Gastrocnemius medialis (tissue), 4 donors: ENCODE measurements around the gene SDK2.

Experiments used
- POLR2A ChIP-seq, 2 donors: fragments of 450-650 bp; IDR thresholded peaks; one replicate each; pipeline ENCODE4 v1.6.1; 2017; ENCODE audit warnings: antibody characterized with exemption in 2 of 2, mild to moderate bottlenecking in 2 of 2, moderate library complexity in 2 of 2
- TF ChIP-seq, protein P1 (sequence below), 5 experiments: fragments of 450-650 bp in 3 of 5; fragments of 200-600 bp in 2 of 5; sonication (generic) in 2 of 5; IDR thresholded peaks in 4 of 5; conservative IDR thresholded peaks in 1 of 5; 1 replicate in 4 of 5; 2 replicates in 1 of 5; pipeline ENCODE4 v1.5.1; 2016 to 2019; ENCODE audit warnings: antibody characterized with exemption in 5 of 5, mild to moderate bottlenecking in 3 of 5, moderate library complexity in 3 of 5

DNA sequence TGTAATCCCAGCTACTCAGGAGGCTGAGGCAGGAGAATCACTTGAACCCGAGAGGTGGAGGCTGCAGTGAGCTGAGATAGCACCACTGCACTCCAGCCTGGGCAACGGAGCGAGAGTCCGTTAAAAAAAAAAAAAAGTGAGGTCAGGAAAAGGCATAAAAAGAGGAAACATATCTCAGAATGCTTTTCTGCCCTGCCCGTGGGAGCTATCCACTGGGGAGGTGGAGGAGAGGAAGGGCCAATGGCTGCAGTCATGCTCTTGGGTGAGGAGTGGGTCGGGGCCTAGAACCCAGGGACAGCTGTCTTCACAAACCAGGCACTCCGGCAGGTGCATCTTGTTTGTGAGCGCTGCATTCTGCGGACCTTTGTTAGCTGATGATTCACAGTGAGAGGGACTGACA lies 272.4 kb downstream of the SDK2 start:
- TF ChIP-seq, protein P1, sequence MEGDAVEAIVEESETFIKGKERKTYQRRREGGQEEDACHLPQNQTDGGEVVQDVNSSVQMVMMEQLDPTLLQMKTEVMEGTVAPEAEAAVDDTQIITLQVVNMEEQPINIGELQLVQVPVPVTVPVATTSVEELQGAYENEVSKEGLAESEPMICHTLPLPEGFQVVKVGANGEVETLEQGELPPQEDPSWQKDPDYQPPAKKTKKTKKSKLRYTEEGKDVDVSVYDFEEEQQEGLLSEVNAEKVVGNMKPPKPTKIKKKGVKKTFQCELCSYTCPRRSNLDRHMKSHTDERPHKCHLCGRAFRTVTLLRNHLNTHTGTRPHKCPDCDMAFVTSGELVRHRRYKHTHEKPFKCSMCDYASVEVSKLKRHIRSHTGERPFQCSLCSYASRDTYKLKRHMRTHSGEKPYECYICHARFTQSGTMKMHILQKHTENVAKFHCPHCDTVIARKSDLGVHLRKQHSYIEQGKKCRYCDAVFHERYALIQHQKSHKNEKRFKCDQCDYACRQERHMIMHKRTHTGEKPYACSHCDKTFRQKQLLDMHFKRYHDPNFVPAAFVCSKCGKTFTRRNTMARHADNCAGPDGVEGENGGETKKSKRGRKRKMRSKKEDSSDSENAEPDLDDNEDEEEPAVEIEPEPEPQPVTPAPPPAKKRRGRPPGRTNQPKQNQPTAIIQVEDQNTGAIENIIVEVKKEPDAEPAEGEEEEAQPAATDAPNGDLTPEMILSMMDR (IDR thresholded peaks at IDR 0.05 in 4 of 5, conservative IDR thresholded peaks at IDR 0.05 in 1 of 5) = no peak
- no peak for TF ChIP-seq POLR2A (IDR thresholded peaks at IDR 0.05)
